ENCODE results near the gene ADAM10.

ADAM10 gene

GRCh38 chr15:58716027-58716426, 33.5 kb downstream of the ADAM10 start:
- DNase-seq (ENCODE audit: low read depth), result no peak

GRCh38 chr15:58715266-58715917, 34.1 kb downstream of the ADAM10 start:
- no peak for DNase-seq (ENCODE audit: low read depth)

- DNase-seq (ENCODE audit: low read depth), result no peak
Observed at GRCh38 chr15:58710701-58711100, 38.8 kb downstream of the ADAM10 start.

- no peak for DNase-seq (ENCODE audit: low read depth)
Observed at GRCh38 chr15:58707397-58707796, 42.1 kb downstream of the ADAM10 start.

GRCh38 chr15:58705105-58705504, 44.4 kb downstream of the ADAM10 start:
- DNase-seq (ENCODE audit: low read depth), result no peak

- DNase-seq (ENCODE audit: low read depth), result no peak
Observed at GRCh38 chr15:58704155-58704865, 45.2 kb downstream of the ADAM10 start.

GRCh38 chr15:58703610-58704009, 45.9 kb downstream of the ADAM10 start:
- DNase-seq (ENCODE audit: low read depth), result no peak

GRCh38 chr15:58702233-58702632, 47.3 kb downstream of the ADAM10 start:
- no peak for DNase-seq (ENCODE audit: low read depth)

GRCh38 chr15:58701376-58701775, 48.1 kb downstream of the ADAM10 start:
- DNase-seq (ENCODE audit: low read depth), result no peak

- no peak for DNase-seq (ENCODE audit: low read depth)
Observed at GRCh38 chr15:58699769-58700168, 49.7 kb downstream of the ADAM10 start.

GRCh38 chr15:58698887-58699641, 50.4 kb downstream of the ADAM10 start:
- no peak for DNase-seq (ENCODE audit: low read depth)

GRCh38 chr15:58697220-58697619, 52.3 kb downstream of the ADAM10 start:
- DNase-seq (ENCODE audit: low read depth), result no peak

GRCh38 chr15:58696738-58697137, 52.8 kb downstream of the ADAM10 start:
- no peak for DNase-seq (ENCODE audit: low read depth)

GRCh38 chr15:58694641-58695398, 54.7 kb downstream of the ADAM10 start:
- DNase-seq (ENCODE audit: low read depth), result no peak

- no peak for DNase-seq (ENCODE audit: low read depth)
Observed at GRCh38 chr15:58690703-58691102, 58.8 kb downstream of the ADAM10 start.

GRCh38 chr15:58689646-58690045, 59.9 kb downstream of the ADAM10 start:
- no peak for DNase-seq (ENCODE audit: low read depth)

- no peak for DNase-seq (ENCODE audit: low read depth)
Observed at GRCh38 chr15:58686286-58686685, 63.2 kb downstream of the ADAM10 start.

GRCh38 chr15:58684751-58685150, 64.8 kb downstream of the ADAM10 start:
- DNase-seq (ENCODE audit: low read depth), result no peak

- no peak for DNase-seq (ENCODE audit: low read depth)
Observed at GRCh38 chr15:58684036-58684710, 65.3 kb downstream of the ADAM10 start.

- DNase-seq (ENCODE audit: low read depth), result no peak
Observed at GRCh38 chr15:58682234-58682633, 67.3 kb downstream of the ADAM10 start.

GRCh38 chr15:58678683-58679082, 70.8 kb downstream of the ADAM10 start:
- DNase-seq (ENCODE audit: low read depth), result no peak

- DNase-seq (ENCODE audit: low read depth), result no peak
Observed at GRCh38 chr15:58677426-58677825, 72.1 kb downstream of the ADAM10 start.
